ENCODE results near the gene MYCL.

Gene MYCL, protein sequence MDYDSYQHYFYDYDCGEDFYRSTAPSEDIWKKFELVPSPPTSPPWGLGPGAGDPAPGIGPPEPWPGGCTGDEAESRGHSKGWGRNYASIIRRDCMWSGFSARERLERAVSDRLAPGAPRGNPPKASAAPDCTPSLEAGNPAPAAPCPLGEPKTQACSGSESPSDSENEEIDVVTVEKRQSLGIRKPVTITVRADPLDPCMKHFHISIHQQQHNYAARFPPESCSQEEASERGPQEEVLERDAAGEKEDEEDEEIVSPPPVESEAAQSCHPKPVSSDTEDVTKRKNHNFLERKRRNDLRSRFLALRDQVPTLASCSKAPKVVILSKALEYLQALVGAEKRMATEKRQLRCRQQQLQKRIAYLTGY

DNA sequence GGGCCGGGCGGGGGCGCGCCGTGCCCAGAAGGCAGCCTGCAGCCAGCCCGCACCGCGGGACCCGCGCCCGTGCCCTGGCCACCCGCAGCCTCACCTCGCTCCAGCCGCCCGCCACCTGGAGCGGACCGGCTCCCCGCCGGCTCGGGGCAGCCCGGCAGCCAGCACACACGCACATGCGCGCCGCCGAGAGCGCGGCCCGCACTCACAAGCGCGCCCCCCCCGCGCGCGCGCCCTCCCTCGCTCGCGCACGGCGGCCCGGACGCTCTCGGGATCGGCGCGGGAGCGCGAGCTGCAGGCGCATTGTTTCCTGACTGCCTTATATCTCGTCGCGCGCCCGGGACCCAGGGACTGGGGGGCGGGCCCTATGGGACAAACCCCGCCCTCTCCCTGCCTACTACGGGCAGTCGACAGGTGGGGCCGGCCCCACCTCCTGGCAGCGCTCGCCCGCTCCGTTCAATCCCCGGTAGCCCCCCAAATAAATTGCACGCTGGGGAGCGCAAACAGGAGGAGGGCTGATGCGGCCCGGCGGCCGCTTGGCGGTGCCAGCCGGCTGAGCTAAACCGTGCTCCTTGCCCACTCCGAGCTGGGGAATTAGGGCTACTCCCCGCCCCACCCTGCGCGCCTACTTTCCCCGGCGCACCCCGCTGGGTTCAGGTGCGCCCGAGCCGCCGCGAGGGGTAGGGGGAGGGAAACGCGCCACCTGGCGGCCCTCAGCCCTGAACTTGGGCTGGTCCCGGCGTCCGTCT is at the start of gene MYCL:
TSS of gene MYCL (minus strand) at position 204 of the 746 bp plus-strand sequence. CDS start 483 bp downstream, outside the sequence.
- TF ChIP-seq, protein P1, sequence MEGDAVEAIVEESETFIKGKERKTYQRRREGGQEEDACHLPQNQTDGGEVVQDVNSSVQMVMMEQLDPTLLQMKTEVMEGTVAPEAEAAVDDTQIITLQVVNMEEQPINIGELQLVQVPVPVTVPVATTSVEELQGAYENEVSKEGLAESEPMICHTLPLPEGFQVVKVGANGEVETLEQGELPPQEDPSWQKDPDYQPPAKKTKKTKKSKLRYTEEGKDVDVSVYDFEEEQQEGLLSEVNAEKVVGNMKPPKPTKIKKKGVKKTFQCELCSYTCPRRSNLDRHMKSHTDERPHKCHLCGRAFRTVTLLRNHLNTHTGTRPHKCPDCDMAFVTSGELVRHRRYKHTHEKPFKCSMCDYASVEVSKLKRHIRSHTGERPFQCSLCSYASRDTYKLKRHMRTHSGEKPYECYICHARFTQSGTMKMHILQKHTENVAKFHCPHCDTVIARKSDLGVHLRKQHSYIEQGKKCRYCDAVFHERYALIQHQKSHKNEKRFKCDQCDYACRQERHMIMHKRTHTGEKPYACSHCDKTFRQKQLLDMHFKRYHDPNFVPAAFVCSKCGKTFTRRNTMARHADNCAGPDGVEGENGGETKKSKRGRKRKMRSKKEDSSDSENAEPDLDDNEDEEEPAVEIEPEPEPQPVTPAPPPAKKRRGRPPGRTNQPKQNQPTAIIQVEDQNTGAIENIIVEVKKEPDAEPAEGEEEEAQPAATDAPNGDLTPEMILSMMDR (IDR thresholded peaks at IDR 0.05; ENCODE audit: control insufficient read depth, insufficient read depth, low read depth, low read length, missing control alignments), result peak; percentile 81
- no peak for DNase-seq (ENCODE audit: low read depth)
- H3K4me3 ChIP-seq (ENCODE audit: control insufficient read depth, low read depth, low read length), result peak within 1 kb of the TSS; percentile 72

DNA sequence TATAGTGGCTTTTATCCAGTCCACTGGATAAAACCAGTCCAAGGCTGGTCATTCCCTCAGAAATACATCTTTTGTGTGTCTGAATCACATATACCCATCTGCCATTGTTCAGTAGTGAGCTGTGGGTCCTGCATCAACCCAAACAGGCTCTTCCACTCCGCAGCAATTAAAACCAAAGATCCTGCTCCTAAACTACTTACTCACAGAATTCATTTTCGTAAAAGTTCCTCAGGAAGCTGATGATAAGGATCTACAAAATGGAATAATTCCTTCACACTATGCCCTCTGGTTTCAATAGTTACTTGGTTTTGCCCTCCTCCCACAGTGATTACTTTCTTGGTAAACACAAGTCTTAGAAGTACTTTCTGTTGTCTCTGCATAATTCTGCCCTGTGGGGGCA is 48.2 kb upstream of the MYCL start:
- no peak overlapping the region for H3K4me3 ChIP-seq (ENCODE audit: control insufficient read depth, low read depth, low read length)
- DNase-seq (ENCODE audit: low read depth), result no peak
- TF ChIP-seq, protein P1 (IDR thresholded peaks at IDR 0.05; ENCODE audit: control insufficient read depth, insufficient read depth, low read depth, low read length, missing control alignments), result no peak

DNA sequence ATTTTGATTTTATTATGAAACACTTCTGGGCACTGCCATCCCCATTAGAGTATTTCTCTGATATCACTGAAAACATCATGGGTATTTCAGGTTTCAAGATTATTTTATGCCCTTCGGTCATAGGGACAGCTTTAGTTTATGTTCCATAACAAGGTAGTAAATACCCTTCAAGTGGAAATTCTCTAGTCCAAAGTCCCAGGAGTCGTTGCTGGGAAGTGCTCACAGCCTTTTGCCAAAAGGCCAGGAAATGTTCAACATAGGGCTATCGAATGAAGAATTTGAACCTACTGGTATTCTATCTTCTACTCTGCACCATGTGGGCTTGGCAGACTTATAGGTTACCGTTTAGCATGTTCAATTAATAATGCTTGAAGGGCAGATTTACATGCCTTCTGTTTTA is 45.5 kb upstream of the MYCL start:
- DNase-seq (ENCODE audit: low read depth), result no peak
- TF ChIP-seq, protein P1 (IDR thresholded peaks at IDR 0.05; ENCODE audit: control insufficient read depth, insufficient read depth, low read depth, low read length, missing control alignments), result no peak
- H3K4me3 ChIP-seq (ENCODE audit: control insufficient read depth, low read depth, low read length), result no peak overlapping the region

DNA sequence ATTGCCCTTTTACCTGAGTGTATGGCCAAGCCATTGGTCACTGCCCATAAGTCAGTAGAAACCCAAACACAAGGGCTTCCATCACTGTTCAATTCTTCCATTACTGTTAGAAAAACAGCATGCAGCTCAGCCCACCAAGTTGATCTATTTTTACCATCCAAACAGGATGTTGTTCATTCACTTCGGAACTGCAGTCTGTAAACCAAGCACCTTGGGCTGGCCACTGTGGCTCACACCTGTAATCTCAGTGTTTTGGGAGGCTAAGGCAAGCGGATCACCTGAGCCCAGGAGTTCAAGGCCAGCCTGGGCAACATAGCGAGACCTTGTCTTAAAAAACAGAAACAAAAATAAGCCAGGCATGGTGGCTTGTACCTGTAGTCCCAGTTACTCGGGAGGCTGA is 44.5 kb upstream of the MYCL start:
- TF ChIP-seq, protein P1 (IDR thresholded peaks at IDR 0.05; ENCODE audit: control insufficient read depth, insufficient read depth, low read depth, low read length, missing control alignments), result no peak
- no peak for DNase-seq (ENCODE audit: low read depth)
- no peak overlapping the region for H3K4me3 ChIP-seq (ENCODE audit: control insufficient read depth, low read depth, low read length)

DNA sequence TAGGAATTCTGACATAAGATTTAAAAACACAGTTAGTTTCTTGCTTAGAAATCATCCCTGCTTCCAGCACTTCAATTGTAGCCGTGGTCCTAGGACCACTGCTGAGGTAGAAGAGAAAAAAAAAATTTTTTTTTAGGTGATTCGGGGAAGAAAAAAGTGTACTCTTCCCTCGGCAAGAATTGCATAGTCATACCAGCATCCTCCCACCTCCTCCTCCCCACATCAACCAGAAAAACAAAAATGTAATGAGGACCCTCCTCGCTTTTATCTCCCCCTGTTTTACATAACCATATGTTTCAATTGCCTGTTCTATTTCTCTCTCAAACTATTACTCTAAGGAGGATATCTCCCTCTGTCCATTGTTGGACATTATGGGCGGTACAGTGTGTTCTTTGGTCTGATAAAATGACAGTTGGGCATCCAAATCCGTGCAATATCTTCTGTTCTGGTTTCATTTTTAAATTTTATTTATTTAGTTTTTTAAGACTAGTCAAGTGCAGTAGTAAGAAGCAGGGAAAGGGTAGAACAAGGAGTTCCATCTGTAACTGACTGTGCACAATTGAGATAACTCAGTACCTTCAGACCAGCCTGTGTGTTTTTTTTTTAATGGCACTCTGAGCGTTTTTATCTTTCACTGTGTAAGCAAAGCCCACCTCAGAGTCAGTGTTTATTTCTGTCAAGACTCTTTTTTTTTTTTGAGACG is 42.8 kb upstream of the MYCL start:
- H3K4me3 ChIP-seq (ENCODE audit: control insufficient read depth, low read depth, low read length), result no peak overlapping the region
- DNase-seq (ENCODE audit: low read depth), result no peak
- TF ChIP-seq, protein P1 (IDR thresholded peaks at IDR 0.05; ENCODE audit: control insufficient read depth, insufficient read depth, low read depth, low read length, missing control alignments), result no peak

DNA sequence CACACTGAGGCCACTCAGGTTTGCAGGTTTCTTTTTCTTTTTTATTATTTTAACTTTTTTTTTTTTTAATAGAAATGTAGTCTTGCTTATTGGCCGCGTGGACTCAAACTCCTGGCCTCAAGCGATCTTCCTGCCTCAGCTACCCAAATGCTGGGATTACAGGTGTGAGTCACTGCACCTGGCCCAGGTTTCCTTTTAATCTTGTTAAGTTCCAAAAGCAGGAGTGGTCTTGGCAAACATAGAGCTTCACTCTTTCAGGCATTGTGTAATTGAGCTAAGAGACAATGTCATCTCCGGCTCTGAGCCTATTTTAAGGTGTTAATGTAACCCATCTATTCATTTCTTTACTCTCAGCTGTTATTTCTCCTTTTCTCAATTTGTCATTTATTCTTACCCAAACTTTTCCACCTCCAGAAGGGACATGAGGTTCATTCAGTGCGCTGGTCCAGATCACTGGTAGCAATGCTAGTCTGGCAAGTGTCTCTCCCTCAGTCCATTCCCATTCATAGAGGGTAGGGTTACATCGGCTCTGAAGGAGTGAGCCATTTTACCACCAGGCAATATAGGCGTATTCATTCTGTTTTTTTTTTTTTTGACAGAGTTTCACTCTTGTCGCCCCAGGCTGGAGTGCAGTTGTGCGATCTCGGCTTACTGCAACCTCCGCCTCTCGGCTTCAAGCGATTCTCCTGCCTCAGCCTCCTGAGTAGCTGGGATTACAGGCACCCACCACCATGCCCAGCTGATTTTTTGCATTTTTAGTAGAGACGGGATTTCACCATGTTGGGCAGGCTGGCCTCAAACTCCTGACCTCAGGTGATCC is 42.0 kb upstream of the MYCL start:
- TF ChIP-seq, protein P1 (IDR thresholded peaks at IDR 0.05; ENCODE audit: control insufficient read depth, insufficient read depth, low read depth, low read length, missing control alignments), result no peak

More for the DNA sequence above, 42.0 kb upstream of the MYCL start:
- no peak overlapping the region for H3K4me3 ChIP-seq (ENCODE audit: control insufficient read depth, low read depth, low read length)
- DNase-seq (ENCODE audit: low read depth), result no peak

Measured in AG09309 (cell line).